IPS-15b (cell line): ENCODE data around the gene ATP6V0E2.

Experiments
- H3K27me3 ChIP-seq: one replicate; pipeline ENCODE4 v1.6.1; 2013; ENCODE audit warnings: low read length; ENCODE audit not compliant: control insufficient read depth, insufficient read depth
- H3K36me3 ChIP-seq: one replicate; pipeline ENCODE4 v1.6.1; 2013; ENCODE audit warnings: low read length; ENCODE audit not compliant: control insufficient read depth, insufficient read depth
- H3K4me1 ChIP-seq: one replicate; pipeline ENCODE4 v1.6.1; 2013; ENCODE audit warnings: mild to moderate bottlenecking, low read length; ENCODE audit not compliant: control insufficient read depth, insufficient read depth
- H3K4me3 ChIP-seq: one replicate; pipeline ENCODE4 v1.5.1; 2013; ENCODE audit warnings: low read depth, low read length
- H3K9ac ChIP-seq: one replicate; pipeline ENCODE4 v1.6.1; 2013; ENCODE audit warnings: low read depth, mild to moderate bottlenecking, low read length
- H3K9me3 ChIP-seq: one replicate; pipeline ENCODE4 v1.6.1; 2013; ENCODE audit warnings: mild to moderate bottlenecking, low read length; ENCODE audit not compliant: control insufficient read depth, insufficient read depth

Gene ATP6V0E2

GRCh38 chr7:149831741-149832219 is 42.0 kb upstream of the ATP6V0E2 start:
- peaks cover 2% of the 10 kb centered on the region for H3K27me3 ChIP-seq
- H3K9me3 ChIP-seq, result no peaks in the 10 kb centered on the region
- H3K4me3 ChIP-seq, result no peak overlapping the region
- no peak overlapping the region for H3K9ac ChIP-seq
- H3K36me3 ChIP-seq, result no peaks in the 10 kb centered on the region
- H3K4me1 ChIP-seq, result no peaks in the 10 kb centered on the region

GRCh38 chr7:149832332-149833041 is 41.3 kb upstream of the ATP6V0E2 start:
- Histone ChIP-seq H3K9me3 (no peaks in the 10 kb centered on the region), H3K9ac (no peak overlapping the region), H3K4me1 (no peaks in the 10 kb centered on the region), H3K36me3 (no peaks in the 10 kb centered on the region), H3K27me3 (peaks cover 2% of the 10 kb centered on the region), H3K4me3 (no peak overlapping the region)

- Histone ChIP-seq H3K9me3 (no peaks in the 10 kb centered on the region), H3K4me3 (no peak overlapping the region), H3K27me3 (peaks cover 2% of the 10 kb centered on the region), H3K4me1 (no peaks in the 10 kb centered on the region), H3K36me3 (no peaks in the 10 kb centered on the region), H3K9ac (no peak overlapping the region)
These were observed 40.2 kb upstream of the ATP6V0E2 start for GRCh38 chr7:149833495-149834130.

GRCh38 chr7:149834601-149835000 is 39.2 kb upstream of the ATP6V0E2 start:
- Histone ChIP-seq H3K27me3 (peaks cover 5% of the 10 kb centered on the region), H3K36me3 (no peaks in the 10 kb centered on the region), H3K4me1 (no peaks in the 10 kb centered on the region), H3K9ac (no peak overlapping the region), H3K4me3 (no peak overlapping the region), H3K9me3 (no peaks in the 10 kb centered on the region)

- Histone ChIP-seq H3K27me3 (peaks cover 6% of the 10 kb centered on the region), H3K4me1 (no peaks in the 10 kb centered on the region), H3K9me3 (no peaks in the 10 kb centered on the region), H3K36me3 (no peaks in the 10 kb centered on the region), H3K4me3 (no peak overlapping the region), H3K9ac (no peak overlapping the region)
These were observed 37.3 kb upstream of the ATP6V0E2 start for GRCh38 chr7:149836434-149836833.

GRCh38 chr7:149837564-149838223 is 36.1 kb upstream of the ATP6V0E2 start:
- H3K36me3 ChIP-seq, result no peaks in the 10 kb centered on the region
- no peak overlapping the region for H3K4me3 ChIP-seq
- no peaks in the 10 kb centered on the region for H3K4me1 ChIP-seq
- H3K27me3 ChIP-seq, result peaks cover 10% of the 10 kb centered on the region
- H3K9me3 ChIP-seq, result no peaks in the 10 kb centered on the region
- H3K9ac ChIP-seq, result no peak overlapping the region

- Histone ChIP-seq H3K36me3 (no peaks in the 10 kb centered on the region), H3K9me3 (no peaks in the 10 kb centered on the region), H3K9ac (peak within 1 kb of the TSS; percentile 66), H3K4me3 (peak within 1 kb of the TSS; percentile 94), H3K27me3 (peaks cover 10% of the 10 kb centered on the region), H3K4me1 (no peaks in the 10 kb centered on the region)
These were observed 35.4 kb upstream of the ATP6V0E2 start, which contains the start of gene ZNF862 for GRCh38 chr7:149838224-149838991. Gene ZNF862 (plus strand): TSS chr7:149838375. CDS start chr7:149838612, 237 bp downstream.

- no peaks in the 10 kb centered on the region for H3K9me3 ChIP-seq
- H3K4me3 ChIP-seq, result peak overlapping the region; percentile 94
- H3K27me3 ChIP-seq, result peaks cover 10% of the 10 kb centered on the region
- no peaks in the 10 kb centered on the region for H3K4me1 ChIP-seq
- peak overlapping the region; percentile 66 for H3K9ac ChIP-seq
- H3K36me3 ChIP-seq, result no peaks in the 10 kb centered on the region
These were observed 34.8 kb upstream of the ATP6V0E2 start for GRCh38 chr7:149838992-149839408.

- Histone ChIP-seq H3K9ac (no peak overlapping the region), H3K4me3 (no peak overlapping the region), H3K9me3 (no peaks in the 10 kb centered on the region), H3K27me3 (peaks cover 9% of the 10 kb centered on the region), H3K4me1 (no peaks in the 10 kb centered on the region), H3K36me3 (no peaks in the 10 kb centered on the region)
These were observed 33.8 kb upstream of the ATP6V0E2 start for GRCh38 chr7:149839933-149840332.

GRCh38 chr7:149843566-149843965 is 30.2 kb upstream of the ATP6V0E2 start:
- H3K9ac ChIP-seq, result no peak overlapping the region
- H3K36me3 ChIP-seq, result no peaks in the 10 kb centered on the region
- no peaks in the 10 kb centered on the region for H3K4me1 ChIP-seq
- H3K9me3 ChIP-seq, result no peaks in the 10 kb centered on the region
- no peak overlapping the region for H3K4me3 ChIP-seq
- H3K27me3 ChIP-seq, result peaks cover 9% of the 10 kb centered on the region

GRCh38 chr7:149844445-149844844 is 29.3 kb upstream of the ATP6V0E2 start:
- H3K27me3 ChIP-seq, result peaks cover 7% of the 10 kb centered on the region
- no peaks in the 10 kb centered on the region for H3K9me3 ChIP-seq
- no peak overlapping the region for H3K4me3 ChIP-seq
- H3K36me3 ChIP-seq, result no peaks in the 10 kb centered on the region
- no peaks in the 10 kb centered on the region for H3K4me1 ChIP-seq
- no peak overlapping the region for H3K9ac ChIP-seq
